GM15510 (cell line): ENCODE data around the gene GADD45G.

ENCODE experiments used
- POLR2A ChIP-seq: IDR thresholded peaks from 3 replicates; pipeline ENCODE4 v1.6.1; 2011; ENCODE audit warnings: borderline replicate concordance; ENCODE audit not compliant: insufficient read length; ENCODE audit errors: extremely low read depth

Gene GADD45G

DNA sequence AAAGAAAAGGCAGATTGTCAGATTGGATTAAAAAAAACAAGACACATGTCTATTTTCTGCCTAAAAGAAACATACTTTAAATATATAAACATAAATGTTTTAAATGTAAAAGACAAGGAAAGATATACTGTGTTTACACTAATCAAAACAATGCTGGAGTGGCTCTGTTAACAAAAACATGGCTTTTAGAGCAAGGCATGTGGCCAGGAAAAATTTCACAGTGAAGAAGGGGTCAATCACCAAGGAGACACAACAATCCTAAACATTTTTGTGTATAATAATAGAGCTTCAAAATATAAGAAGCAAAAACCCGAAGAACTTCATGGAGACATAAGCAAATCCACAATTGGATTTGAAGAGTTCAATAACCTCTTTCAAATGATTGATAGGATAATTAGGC, 18.5 kb upstream of the GADD45G start:
- TF ChIP-seq POLR2A: no peak

DNA sequence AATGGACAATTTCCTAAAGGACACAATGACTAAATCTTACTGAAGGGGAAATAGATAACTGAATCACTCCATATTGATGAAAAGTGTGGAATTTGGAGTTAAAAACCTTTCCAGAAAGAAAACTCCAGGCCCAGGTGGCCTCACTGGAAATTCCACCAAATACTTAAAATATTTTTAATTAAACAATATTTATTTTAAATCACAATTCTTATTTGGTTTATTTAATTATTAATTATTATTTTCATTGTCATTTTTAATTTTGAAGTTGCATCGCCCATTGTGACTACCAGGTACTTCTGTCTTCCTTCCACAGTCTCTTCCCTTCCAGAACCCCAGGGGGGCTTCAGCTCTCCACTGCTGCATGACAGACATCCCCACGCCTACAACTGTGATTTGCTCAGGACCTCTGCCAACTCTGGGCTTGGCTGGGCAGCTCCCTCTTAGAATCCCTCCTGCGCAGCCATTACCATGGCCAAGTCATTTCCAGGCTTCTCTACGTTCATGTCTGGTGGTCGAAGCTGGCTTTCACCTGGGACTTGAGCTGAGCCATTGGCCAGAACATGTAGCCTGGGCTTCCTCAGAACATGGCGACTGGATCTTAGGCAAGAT, 16.4 kb upstream of the GADD45G start:
- no peak for TF ChIP-seq POLR2A

DNA sequence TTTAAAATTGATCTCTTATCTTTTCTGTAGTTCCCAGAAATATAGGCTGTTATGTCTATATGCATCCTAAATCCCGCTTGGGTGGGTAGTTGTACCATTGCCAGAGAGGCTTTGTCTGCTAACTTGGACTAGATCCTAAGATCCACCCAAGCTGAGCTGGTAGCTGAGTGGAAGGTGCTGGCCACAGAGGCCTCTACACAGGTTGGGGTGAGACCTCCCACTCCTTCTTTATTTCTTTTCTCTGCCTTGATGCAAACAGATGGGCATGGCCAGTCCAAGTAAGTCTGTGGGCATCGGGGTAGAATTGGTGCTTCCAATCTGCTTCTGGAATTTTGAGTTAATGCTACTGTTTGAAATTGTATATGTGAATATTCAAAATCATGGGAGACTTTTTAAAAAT, 14.4 kb upstream of the GADD45G start:
- TF ChIP-seq POLR2A: no peak

DNA sequence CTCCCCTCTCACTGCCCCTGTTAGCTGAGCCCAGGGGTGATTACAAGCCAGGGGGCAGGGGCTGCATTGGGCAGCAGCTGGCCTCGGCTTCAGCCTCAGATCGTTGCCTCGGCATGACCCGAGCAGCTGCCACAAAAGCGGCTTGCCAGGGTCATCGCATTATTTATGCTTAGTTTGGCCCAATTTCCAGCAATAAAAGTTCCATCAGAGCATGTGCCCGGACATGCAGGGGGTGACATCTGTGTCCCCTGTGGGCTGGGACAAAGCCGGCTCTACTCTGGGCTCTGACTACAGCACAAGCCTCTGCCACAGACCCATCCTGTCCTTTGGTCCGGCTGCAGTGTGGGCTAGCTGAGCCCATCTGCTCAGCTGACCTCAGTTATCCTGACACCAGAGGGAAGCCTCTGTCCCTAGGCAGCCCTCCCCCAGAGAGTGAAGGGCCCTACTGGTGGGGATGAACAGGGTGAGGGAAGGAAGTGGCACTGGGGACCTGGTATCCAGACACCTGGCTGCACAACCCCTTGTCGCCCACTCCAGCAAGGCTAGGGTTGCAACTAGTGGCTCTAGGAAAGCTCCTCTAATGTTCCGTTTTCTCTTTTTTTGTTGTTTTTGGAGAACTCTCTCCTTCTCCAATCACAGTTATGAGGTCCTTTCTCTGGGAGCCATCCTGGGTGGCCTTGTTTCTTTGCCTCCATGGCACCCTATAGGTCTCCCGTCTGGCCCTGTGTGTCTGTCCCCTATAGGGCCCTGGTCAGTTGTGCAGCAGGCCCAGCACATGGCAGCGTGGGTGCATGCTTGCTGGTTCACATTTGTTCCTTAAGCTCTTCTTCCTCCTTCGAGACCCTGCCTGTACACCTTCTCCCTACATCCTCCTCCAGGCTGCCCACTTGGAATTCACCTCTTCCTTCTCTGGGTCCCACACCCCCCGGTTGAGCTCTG, 13.3 kb upstream of the GADD45G start:
- TF ChIP-seq POLR2A: no peak

DNA sequence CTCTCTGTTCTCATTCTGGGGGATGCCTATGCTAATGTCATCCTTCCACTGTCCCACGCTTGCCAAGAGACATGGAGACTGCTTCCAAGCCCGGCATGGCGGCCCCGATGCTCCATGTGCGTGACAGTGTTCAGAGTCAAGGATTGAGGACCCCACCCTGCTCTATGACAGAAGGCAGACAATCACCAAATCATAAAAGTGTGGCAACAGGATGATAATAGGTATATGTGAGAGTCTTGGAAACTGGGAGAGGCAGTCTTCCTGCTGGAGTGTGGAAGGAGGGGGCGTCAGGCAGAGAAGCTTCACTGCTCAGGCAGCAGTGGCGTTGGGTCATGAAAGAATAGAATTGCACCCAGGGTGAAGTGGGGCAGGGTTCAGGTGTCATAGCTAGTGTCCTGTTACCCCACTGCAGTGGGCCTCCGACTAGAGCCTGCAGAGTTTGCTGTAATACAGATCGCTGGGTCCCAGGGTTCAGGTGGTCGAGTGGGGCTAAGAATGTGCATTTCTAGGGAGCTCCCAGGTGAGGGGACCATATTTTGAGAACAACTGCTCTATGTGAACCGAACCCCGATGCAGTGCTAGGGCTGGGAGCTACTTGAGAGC, 12.5 kb upstream of the GADD45G start:
- TF ChIP-seq POLR2A: no peak

DNA sequence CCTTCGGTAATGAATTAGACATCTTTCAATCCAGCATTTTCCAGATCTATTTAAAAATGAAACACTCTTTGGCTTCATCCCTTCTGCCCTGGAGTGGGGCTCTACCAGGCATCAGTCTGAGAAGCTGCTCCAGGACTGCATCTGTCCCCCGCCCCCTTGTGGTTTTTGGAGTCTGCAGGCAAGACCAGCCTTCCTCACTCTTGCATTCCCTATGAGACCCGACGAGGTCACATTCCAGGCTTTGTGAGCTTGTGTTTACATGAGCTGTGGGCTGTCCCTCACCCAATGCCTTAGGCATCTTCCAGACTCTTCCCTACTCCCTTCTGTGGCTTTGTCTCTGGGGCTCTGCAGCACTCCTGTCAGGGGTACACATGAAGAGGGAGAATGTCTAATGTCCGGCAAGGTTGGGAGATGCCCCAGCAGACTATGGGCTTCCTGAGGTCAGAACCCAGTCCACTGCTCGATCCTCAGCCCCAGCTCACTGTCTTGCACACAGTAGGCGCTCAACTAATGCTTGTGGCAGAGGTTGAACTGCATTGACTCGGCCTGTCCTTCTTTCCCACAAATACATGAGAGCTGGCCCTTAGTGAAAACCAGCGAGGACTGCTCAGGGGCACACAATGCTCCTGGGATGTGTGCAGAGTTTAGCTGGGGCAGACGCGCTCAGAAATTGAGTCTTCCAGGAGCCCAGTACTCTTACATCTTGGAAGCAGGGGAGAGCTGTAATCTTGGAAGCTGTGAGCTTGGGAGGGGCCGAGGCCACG, 11.7 kb upstream of the GADD45G start:
- no peak for TF ChIP-seq POLR2A

DNA sequence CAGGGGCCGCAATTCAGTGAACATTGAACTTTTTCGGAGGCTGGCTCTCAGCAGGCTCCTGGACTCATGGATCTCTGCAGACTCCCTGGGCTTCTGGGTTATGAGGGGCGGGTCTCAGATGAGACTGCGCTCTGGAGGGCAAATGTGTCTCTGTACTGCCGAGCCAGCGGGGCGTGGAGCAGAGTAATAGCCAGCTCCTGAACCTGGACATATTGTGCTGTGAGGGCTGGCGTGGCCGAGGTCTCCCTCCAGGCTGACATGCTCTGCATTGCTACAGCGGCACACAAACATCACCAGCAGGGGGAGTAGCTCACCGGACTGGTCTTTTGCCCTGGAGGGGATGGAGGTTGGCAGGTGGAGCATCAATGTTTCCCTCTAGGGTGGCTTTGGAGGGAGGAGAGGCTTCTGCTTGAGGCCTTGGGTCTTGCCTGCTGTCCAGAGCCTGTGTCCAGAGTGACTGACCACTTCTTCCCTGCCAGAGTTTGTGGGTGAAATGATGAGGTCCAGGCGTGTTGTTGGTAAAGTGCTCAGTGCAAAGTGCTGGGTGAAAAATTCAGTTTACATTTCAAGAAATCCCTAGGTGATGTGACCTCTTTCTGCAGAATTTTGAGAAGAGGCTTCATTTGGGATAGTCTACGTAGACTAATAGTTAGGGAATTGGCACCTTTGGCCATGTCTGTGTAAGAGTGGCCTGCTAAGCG, 10.9 kb upstream of the GADD45G start:
- TF ChIP-seq POLR2A: no peak

DNA sequence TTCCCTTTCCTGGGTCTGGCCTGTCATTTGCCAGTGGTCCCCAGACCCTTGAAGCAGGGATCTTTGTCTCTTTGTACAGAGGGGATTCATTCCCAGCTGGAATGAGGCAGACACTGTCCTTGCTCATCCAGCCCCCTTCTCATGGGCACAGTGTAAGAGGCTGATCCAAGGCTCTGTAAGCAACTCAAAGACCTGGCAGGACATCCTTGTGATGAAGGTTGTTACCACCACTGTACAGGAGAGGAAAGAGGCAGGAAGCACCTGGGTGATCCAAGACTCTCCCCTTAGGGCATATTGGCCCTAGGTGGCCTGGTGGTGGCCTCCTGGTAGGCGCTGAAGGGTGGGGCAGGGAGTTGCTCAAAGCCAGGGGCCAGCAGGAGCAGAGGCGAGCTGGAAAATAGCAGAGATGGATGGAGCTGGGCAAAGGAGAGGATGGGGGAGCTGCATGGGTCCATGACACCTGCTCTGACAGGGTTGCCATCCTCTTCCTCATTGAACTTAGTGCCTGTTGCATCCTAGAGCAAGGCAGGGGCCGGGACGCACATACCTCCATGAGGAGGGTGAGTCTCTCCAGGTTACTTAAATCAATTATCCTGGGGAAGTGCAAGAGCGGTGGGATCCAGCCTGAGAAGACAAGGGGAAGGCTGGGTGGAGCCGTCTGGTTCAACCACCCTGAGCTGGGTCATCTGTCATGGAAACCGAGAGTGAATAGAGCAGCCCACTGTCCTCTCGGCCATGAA, 9.8 kb upstream of the GADD45G start:
- TF ChIP-seq POLR2A: no peak

DNA sequence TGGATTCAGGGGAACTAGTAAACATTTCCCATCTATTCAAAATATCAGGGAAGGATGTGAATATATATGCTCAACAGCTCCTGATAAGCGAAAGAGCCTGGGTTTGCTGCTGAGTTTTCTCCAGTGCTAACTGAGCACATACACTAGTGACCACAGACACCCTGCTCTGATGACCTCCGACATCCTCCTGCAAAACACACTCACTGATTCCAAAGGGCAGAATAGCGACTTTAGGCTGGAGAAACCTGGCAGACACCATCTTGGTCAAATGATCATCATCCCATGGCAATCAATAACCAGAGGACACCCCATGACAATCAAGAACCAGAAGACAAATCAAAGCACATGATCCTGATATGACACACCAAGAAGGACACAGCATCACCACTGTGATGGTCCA, 9.2 kb upstream of the GADD45G start:
- no peak for TF ChIP-seq POLR2A

DNA sequence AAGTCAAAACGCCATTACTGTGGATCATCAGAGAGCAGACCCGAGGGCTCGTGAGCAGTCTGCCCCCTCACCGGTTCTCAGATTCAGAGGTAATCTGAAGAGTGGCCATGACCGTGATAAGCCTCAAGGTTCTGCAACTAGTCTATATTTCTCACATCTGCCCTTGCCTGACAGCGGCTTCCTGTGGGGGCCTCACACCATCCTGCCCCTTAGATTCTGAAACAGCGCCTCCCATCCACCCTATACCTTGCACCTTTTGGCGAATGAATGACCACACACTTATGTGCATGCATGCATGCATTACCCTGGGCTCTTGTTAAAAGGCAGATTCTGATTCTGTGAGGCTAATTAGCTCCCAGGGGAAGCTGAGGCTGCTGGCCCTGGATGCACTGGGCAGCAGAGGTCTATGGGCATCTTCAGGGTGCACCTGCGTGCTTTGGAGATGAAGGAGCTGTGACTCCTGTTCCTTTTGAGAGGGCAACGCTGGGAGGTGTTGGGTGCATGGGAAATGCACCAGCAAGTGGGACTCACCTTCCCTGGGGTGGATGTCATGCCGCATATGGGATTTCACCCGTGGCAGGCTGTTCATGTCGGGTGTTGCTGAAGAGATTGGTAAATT, 7.8 kb upstream of the GADD45G start:
- no peak for TF ChIP-seq POLR2A

DNA sequence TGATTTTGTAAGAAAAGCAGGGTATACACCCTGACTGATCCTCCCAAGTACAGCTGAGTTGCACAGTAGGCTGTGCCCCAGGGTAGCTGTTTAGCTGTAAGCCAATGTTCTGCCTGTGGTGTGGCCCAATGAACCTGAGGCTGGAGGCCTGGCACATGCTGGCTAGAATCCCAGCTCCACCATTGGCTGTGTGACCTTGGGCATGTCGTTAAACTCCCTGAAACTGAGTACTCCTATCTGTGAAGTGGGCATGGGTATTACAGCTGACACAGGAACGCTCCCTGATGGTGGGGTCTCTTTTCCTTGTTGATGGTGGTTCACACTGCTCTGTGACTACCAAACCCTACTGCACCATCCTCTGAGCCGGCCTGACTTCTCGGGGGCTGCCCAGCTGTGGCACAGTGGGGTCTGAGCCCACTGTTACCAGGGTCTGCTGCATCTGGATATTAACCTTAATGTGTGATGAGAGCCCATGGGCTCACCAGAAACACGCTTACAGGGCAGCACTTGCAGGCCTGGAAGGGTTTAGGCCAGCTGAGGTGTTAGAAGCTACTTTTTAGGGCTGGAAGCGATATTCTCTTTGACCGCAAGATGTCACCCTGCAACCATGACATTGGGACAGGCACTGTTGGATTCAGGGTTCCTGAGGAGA, 7.0 kb upstream of the GADD45G start:
- TF ChIP-seq POLR2A: no peak

DNA sequence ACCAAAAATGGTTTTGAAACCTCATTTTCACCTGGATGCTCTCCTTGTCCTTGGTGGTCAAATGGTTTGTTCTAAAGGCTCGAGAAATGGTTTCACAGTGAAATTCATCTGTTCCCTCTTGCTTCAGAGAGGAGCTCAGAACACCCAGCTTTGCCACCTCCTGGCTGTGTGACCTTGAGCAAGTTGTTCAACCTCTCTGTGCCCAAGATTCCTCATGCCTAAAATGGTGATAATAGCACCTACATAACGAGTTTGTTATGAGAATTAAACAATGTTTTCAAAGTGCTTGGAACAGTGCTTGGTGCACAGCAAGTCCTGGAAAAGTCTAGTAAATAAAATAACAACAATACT, 6.5 kb upstream of the GADD45G start:
- TF ChIP-seq POLR2A: no peak

DNA sequence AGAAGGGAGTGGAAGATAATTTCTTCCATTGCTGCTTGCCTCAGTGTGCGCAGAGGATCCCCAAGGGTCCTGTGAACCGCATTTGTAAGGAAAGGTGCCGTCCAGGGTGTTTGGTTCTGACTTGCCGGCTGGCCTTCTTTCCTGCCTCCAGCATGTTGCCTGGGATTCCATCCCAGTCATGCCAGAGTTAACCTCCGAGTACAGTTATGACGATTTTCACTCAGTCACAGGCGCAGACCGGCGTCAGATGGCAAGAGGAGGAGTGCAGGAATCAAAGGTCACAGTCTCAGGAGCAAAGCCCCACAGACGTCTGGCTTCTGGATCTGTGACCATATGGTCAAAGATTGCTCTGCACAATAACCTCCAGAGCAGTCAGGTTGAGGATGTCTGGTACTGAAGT, 5.9 kb upstream of the GADD45G start:
- no peak for TF ChIP-seq POLR2A
